Vagina (tissue), 2 donors: ENCODE measurements around the gene KRT4.

Experiments
- CTCF ChIP-seq, 3 experiments: fragments of 450-650 bp in 2 of 3; fragments of 200-600 bp in 1 of 3; sonication (generic) in 1 of 3; IDR thresholded peaks; one replicate each; pipeline ENCODE4 v1.5.1; 2017 to 2019; ENCODE audit warnings: antibody characterized with exemption in 3 of 3, mild to moderate bottlenecking in 2 of 3, moderate library complexity in 2 of 3
- POLR2A ChIP-seq, 2 donors: fragments of 450-650 bp; IDR thresholded peaks; one replicate each; pipeline ENCODE4 v1.6.1; 2017; ENCODE audit warnings: antibody characterized with exemption in 2 of 2, mild to moderate bottlenecking in 2 of 2, moderate library complexity in 2 of 2

GRCh38 chr12:52810554-52810953 is 3.4 kb downstream of the KRT4 start:
- TF ChIP-seq CTCF (IDR thresholded peaks at IDR 0.05) (no peak), POLR2A (IDR thresholded peaks at IDR 0.05) (no peak)
